Stomach (tissue), 9 donors: ENCODE results near the gene SCUBE3. TPM values are rescaled to one million over a fixed set of nuclear protein-coding genes. Genes with fewer than 3 reads are reported as not detected.

Experiments used
- DNase-seq, 2 donors: peaks; one replicate each; pipeline versions ENCODE4 v3.0.0 to v3.0.0-alpha.2; 2013 to 2019
- H3K27ac ChIP-seq, 5 donors: fragments of 200-600 bp in 4 of 5; sonication (generic) in 4 of 5; one replicate each; pipeline ENCODE4 v1.5.1; 2013 to 2019; ENCODE audit warnings: mild to moderate bottlenecking in 1 of 5, moderate library complexity in 1 of 5
- H3K27me3 ChIP-seq, 3 donors: fragments of 200-600 bp; sonication (generic); one replicate each; pipeline ENCODE4 v1.5.1; 2017 to 2019; ENCODE audit warnings: mixed run types in 1 of 3
- H3K36me3 ChIP-seq, 4 donors: fragments of 200-600 bp; sonication (generic); 1 replicate in 3 of 4; 2 replicates in 1 of 4; pipeline ENCODE4 v1.5.1; 2016 to 2019
- H3K4me1 ChIP-seq, 4 donors: fragments of 200-600 bp; sonication (generic); one replicate each; pipeline ENCODE4 v1.5.1; 2016 to 2019
- H3K4me3 ChIP-seq, 4 donors: fragments of 200-600 bp; sonication (generic) in 3 of 4; one replicate each; pipeline ENCODE4 v1.5.1; 2016 to 2019; ENCODE audit warnings: mild to moderate bottlenecking in 1 of 4
- H3K9me3 ChIP-seq, 4 donors: fragments of 200-600 bp; sonication (generic); one replicate each; pipeline ENCODE4 v1.5.1; 2016 to 2019
- CTCF ChIP-seq, 7 experiments: fragments of 450-650 bp in 4 of 7; fragments of 200-600 bp in 3 of 7; sonication (generic) in 3 of 7; IDR thresholded peaks; one replicate each; pipeline ENCODE4 v1.5.1; 2016 to 2019; ENCODE audit warnings: antibody characterized with exemption in 7 of 7, control low read depth in 2 of 7, mild to moderate bottlenecking in 1 of 7
- EP300 ChIP-seq: sonication (generic); formaldehyde crosslinking; IDR thresholded peaks from one replicate; pipeline ENCODE4 v1.6.1; 2017; ENCODE audit warnings: antibody characterized with exemption
- POLR2A ChIP-seq, 4 donors: fragments of 450-650 bp; IDR thresholded peaks; one replicate each; pipeline ENCODE4 v1.6.1; 2016; ENCODE audit warnings: antibody characterized with exemption in 4 of 4, control low read depth in 2 of 4, mild to moderate bottlenecking in 1 of 4, moderate library complexity in 1 of 4
- POLR2AphosphoS5 ChIP-seq, 3 donors: sonication (generic); formaldehyde crosslinking; IDR thresholded peaks; one replicate each; pipeline ENCODE4 v1.6.1; 2016; ENCODE audit warnings: antibody characterized with exemption in 3 of 3
- WGBS, 5 donors: extraction: QIAGEN DNeasy Blood & Tissue Kit in 3 of 5; methylation state at CpG; one replicate each; pipeline versions ENCODE4 v1.1.5 to v1.1.7; 2013 to 2018; 5-methylcytosine and 5-hydroxymethylcytosine counted together
- intact Hi-C: fragments of 100-400 bp; cut with DNase I; formaldehyde crosslinking; loops from one replicate; pipeline ENCODE4 v1.15.1; 2023; ENCODE audit warnings: low total_unique reads
- polyA plus RNA-seq, 3 donors: library from polyadenylated mRNA; stranded (reverse); fragments of 200-250 nt; gene quantifications; one replicate each; pipeline ENCODE4 v1.2.3, GENCODE V29; 2013
- total RNA-seq, 5 donors: library from RNA; depleted of rRNA; stranded (reverse); fragments of >200 nt; gene quantifications; one replicate each; pipeline versions ENCODE4 v1.1.0 to v1.2.3, GENCODE V29; 2014 to 2016
- donor health status: healthy with polysubstance abuse.
- donor health status: Bipolar disorder and iron deficiency.
- donor health status: healthy.

The SCUBE3 gene
- total and polyA plus RNA-seq, 8 donors, result 0.15 to 2.3 (median 0.31) TPM; not detected in 1

GRCh38 chr6:35203152-35203670 is 10.5 kb upstream of the SCUBE3 start:
- intact Hi-C loops, result no loop called here
- TF ChIP-seq POLR2AphosphoS5 (IDR thresholded peaks at IDR 0.05), result no peak
- TF ChIP-seq EP300, result no peak
- TF ChIP-seq POLR2A (IDR thresholded peaks at IDR 0.05), result no peak
- TF ChIP-seq CTCF (IDR thresholded peaks at IDR 0.05), result no peak
- 79 to 87% (median 81%) methylated on average over 4 to 7 of the region's 7 CpGs for WGBS, 5 donors
- Histone ChIP-seq H3K4me1 (no peaks in the 10 kb centered on the region), H3K27ac (no peak overlapping the region), H3K9me3 (no peaks in the 10 kb centered on the region), H3K4me3 (no peak overlapping the region), H3K36me3 (no peaks in the 10 kb centered on the region), H3K27me3 (peaks cover 0 to 43% (median 19%) of the 10 kb centered on the region in 3 donors)
- DNase-seq, result no peak

GRCh38 chr6:35203680-35204079 is 10.1 kb upstream of the SCUBE3 start:
- TF ChIP-seq POLR2AphosphoS5 (IDR thresholded peaks at IDR 0.05) (no peak), POLR2A (IDR thresholded peaks at IDR 0.05) (no peak), CTCF (IDR thresholded peaks at IDR 0.05) (no peak), EP300 (no peak)
- 12 to 36% (median 24%) methylated on average over 2 of the region's 2 CpGs for WGBS, 5 donors
- no peak overlapping the region for H3K4me3 ChIP-seq
- H3K27me3 ChIP-seq, result peaks cover 0 to 48% (median 19%) of the 10 kb centered on the region in 3 donors
- no peaks in the 10 kb centered on the region for H3K4me1 ChIP-seq
- H3K9me3 ChIP-seq, result no peaks in the 10 kb centered on the region
- H3K36me3 ChIP-seq, result no peaks in the 10 kb centered on the region
- no peak for DNase-seq
- H3K27ac ChIP-seq, result no peak overlapping the region
- intact Hi-C loops, result no loop called here

- TF ChIP-seq POLR2A (IDR thresholded peaks at IDR 0.05) (no peak), POLR2AphosphoS5 (IDR thresholded peaks at IDR 0.05) (no peak), EP300 (no peak), CTCF (IDR thresholded peaks at IDR 0.05) (no peak)
- no peak for DNase-seq
- intact Hi-C loops, result loop anchor here (5.0 kb wide), 1 partner anchor 59 kb away; no protein-coding TSS in a partner anchor
- H3K9me3 ChIP-seq, result no peaks in the 10 kb centered on the region
- H3K36me3 ChIP-seq, result no peaks in the 10 kb centered on the region
- H3K27ac ChIP-seq, result no peak overlapping the region
- WGBS, 5 donors, result 63 to 100% (median 71%) methylated on average over 1 of the region's 1 CpG
- peaks cover 0 to 75% (median 25%) of the 10 kb centered on the region in 3 donors for H3K27me3 ChIP-seq
- H3K4me3 ChIP-seq, result no peak overlapping the region
- H3K4me1 ChIP-seq, result no peaks in the 10 kb centered on the region
Observed at GRCh38 chr6:35206346-35206745, 7.4 kb upstream of the SCUBE3 start.

DNA sequence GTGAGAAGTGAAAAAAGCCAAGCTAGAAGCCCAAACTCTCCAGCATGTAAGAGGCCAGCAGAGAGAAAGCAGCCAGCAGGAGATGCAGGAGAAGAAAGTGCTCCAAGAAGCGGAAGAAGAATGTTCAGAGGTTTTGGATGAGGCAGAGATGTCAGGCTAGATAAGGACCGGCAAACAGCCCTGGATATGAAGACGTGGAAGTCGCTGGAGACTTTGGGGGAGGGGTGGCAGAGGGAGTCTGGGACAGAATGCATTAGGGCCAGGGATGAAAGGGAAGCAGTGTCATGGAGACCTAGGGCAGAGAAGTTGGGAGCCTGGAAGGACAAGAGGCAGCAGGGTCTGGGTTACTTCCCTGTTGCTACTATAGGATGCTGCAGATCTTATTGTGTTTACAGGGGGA is 5.3 kb upstream of the SCUBE3 start:
- no peak for DNase-seq
- intact Hi-C loops, result loop anchor here (5.0 kb wide), 1 partner anchor 61 kb away; no protein-coding TSS in a partner anchor
- no peaks in the 10 kb centered on the region for H3K36me3 ChIP-seq
- no peak for TF ChIP-seq POLR2AphosphoS5 (IDR thresholded peaks at IDR 0.05)
- no peak for TF ChIP-seq CTCF (IDR thresholded peaks at IDR 0.05)
- no peak for TF ChIP-seq EP300
- TF ChIP-seq POLR2A (IDR thresholded peaks at IDR 0.05), result no peak
- H3K27ac ChIP-seq, result no peak overlapping the region
- no peaks in the 10 kb centered on the region for H3K9me3 ChIP-seq
- no peak overlapping the region for H3K4me3 ChIP-seq
- WGBS, 5 donors, result 27 to 44% (median 32%) methylated on average over 4 of the region's 4 CpGs
- H3K27me3 ChIP-seq, result peaks cover 0 to 89% (median 45%) of the 10 kb centered on the region in 3 donors
- H3K4me1 ChIP-seq, result peaks cover 3 to 5% (median 4%) of the 10 kb centered on the region in 4 donors
